AG04450 (cell line): ENCODE data around the gene ANKRD49. TPM values are rescaled to one million over a fixed set of nuclear protein-coding genes. Genes with fewer than 3 reads are reported as not detected.

Source experiments
- CTCF ChIA-PET: fragments of 300-600, 350-600 bp; formaldehyde crosslinking; extraction: SDS; loops from one replicate; lab custom pipeline; 2022; ENCODE audit warnings: antibody characterized with exemption, inconsistent platforms; lab: Charles Lee
- POLR2A ChIA-PET: fragments of 350-600 bp; formaldehyde crosslinking; extraction: SDS; loops from one replicate; lab custom pipeline; 2021; ENCODE audit warnings: antibody characterized with exemption, inconsistent platforms; lab: Yijun Ruan, JAX
- DNase-seq: peaks from one replicate; pipeline ENCODE4 v3.0.0-alpha.2; 2011; ENCODE audit warnings: low read depth, low spot score
- H3K27ac ChIP-seq: one replicate; pipeline ENCODE4 v1.5.1; 2012; ENCODE audit warnings: low read depth, low read length, control low read depth
- H3K27me3 ChIP-seq: one replicate; pipeline ENCODE4 v1.6.0; 2012; ENCODE audit warnings: low read length; ENCODE audit not compliant: control insufficient read depth, insufficient read depth
- H3K4me3 ChIP-seq: 2 replicates; pipeline ENCODE4 v1.5.1; 2011; ENCODE audit warnings: mild to moderate bottlenecking, low read depth, low read length, control low read depth
- H3K9me3 ChIP-seq: 2 replicates; pipeline ENCODE4 v1.5.1; 2012; ENCODE audit warnings: low read length; ENCODE audit not compliant: control insufficient read depth, insufficient read depth
- polyA plus RNA-seq: library from polyadenylated mRNA; depleted of rRNA; stranded (reverse); fragments of >200 nt; gene quantifications from 2 replicates; pipeline ENCODE4 v1.2.3, GENCODE V29; 2011
- TF ChIP-seq, protein P1 (sequence below): IDR thresholded peaks from 2 replicates; pipeline ENCODE4 v1.5.1; 2011; ENCODE audit warnings: low read depth, low read length, control low read depth, inconsistent platforms

Gene ANKRD49
- polyA plus RNA-seq, 1 experiment: 16.0 TPM

- ChIA-PET POLR2A (no interaction called here), CTCF (interaction anchor here (0.8 to 2.9 kb wide), 3 partner anchors 18 to 86 kb away, joined by 4 to 11 read pairs (median 5); no protein-coding TSS in a partner anchor)
- no peak overlapping the region for H3K27ac ChIP-seq
- TF ChIP-seq, protein P1, sequence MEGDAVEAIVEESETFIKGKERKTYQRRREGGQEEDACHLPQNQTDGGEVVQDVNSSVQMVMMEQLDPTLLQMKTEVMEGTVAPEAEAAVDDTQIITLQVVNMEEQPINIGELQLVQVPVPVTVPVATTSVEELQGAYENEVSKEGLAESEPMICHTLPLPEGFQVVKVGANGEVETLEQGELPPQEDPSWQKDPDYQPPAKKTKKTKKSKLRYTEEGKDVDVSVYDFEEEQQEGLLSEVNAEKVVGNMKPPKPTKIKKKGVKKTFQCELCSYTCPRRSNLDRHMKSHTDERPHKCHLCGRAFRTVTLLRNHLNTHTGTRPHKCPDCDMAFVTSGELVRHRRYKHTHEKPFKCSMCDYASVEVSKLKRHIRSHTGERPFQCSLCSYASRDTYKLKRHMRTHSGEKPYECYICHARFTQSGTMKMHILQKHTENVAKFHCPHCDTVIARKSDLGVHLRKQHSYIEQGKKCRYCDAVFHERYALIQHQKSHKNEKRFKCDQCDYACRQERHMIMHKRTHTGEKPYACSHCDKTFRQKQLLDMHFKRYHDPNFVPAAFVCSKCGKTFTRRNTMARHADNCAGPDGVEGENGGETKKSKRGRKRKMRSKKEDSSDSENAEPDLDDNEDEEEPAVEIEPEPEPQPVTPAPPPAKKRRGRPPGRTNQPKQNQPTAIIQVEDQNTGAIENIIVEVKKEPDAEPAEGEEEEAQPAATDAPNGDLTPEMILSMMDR: no peak
- DNase-seq: peak; percentile 44
- H3K4me3 ChIP-seq: no peak overlapping the region
- no peaks in the 10 kb centered on the region for H3K27me3 ChIP-seq
- H3K9me3 ChIP-seq: no peaks in the 10 kb centered on the region
These were observed 43.3 kb downstream of the ANKRD49 start for GRCh38 chr11:94537031-94537600.

DNA sequence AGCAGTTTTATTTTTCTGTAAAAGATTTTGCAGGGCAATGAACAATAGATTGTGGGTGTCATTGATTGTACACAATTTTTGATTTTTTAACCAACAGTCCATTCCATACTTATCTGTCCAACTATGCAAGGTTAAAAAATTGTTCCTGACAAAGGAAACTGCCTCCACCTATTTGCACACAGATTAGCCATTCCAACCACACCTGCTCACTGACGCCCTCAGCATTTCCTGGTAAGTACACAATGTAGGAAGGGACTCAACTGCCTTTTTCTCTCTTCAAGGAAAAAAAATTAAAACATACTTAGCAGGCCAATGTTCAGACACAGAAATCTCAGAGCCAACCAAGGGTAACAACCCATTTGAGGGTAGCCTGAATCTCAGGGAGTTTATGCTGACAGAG is 45.6 kb downstream of the ANKRD49 start:
- no peaks in the 10 kb centered on the region for H3K9me3 ChIP-seq
- POLR2A ChIA-PET: no interaction called here
- CTCF ChIA-PET: interaction anchor here (1.2 kb wide), 1 partner anchor 64 kb away, joined by 4 read pairs; no protein-coding TSS in a partner anchor

DNA sequence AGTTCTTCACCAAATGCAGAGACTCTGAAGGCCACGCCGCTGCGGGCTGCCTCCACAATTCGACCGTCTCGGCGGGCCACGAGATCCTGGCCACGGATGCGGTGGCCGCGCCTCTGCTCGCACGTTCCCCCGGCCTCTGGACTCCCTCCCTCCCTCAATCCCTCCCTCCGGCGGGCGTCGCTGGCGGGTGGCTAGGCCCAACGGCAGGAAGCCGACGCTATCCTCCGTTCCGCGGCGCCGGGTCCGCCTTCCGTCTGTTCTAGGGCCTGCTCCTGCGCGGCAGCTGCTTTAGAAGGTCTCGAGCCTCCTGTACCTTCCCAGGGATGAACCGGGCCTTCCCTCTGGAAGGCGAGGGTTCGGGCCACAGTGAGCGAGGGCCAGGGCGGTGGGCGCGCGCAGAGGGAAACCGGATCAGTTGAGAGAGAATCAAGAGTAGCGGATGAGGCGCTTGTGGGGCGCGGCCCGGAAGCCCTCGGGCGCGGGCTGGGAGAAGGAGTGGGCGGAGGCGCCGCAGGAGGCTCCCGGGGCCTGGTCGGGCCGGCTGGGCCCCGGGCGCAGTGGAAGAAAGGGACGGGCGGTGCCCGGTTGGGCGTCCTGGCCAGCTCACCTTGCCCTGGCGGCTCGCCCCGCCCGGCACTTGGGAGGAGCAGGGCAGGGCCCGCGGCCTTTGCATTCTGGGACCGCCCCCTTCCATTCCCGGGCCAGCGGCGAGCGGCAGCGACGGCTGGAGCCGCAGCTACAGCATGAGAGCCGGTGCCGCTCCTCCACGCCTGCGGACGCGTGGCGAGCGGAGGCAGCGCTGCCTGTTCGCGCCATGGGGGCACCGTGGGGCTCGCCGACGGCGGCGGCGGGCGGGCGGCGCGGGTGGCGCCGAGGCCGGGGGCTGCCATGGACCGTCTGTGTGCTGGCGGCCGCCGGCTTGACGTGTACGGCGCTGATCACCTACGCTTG is 50.2 kb downstream of the ANKRD49 start, which contains the start of gene FUT4:
TSS of gene FUT4 (plus strand) at position 227 of the 951 bp plus-strand sequence. CDS start at position 440, 213 bp downstream.
- DNase-seq: peak; percentile 29
- Histone ChIP-seq H3K4me3 (peak within 1 kb of the TSS; percentile 60), H3K27ac (peak within 1 kb of the TSS; percentile 91), H3K9me3 (peaks cover 8% of the 10 kb centered on the region; the same call in 1 of the 2 replicates), H3K27me3 (no peaks in the 10 kb centered on the region)
- TF ChIP-seq, protein P1: no peak
- CTCF ChIA-PET: interaction anchor here (0.6 to 1.3 kb wide), 2 partner anchors 24 to 39 kb away, joined by 3 to 6 read pairs; no protein-coding TSS in a partner anchor
- POLR2A ChIA-PET: interaction anchor here (1.0 kb wide), 1 partner anchor 18 kb away, joined by 4 read pairs; no protein-coding TSS in a partner anchor

More for the DNA sequence above, 45.6 kb downstream of the ANKRD49 start:
- DNase-seq: no peak
- Histone ChIP-seq H3K27me3 (no peaks in the 10 kb centered on the region), H3K27ac (no peak overlapping the region), H3K4me3 (no peak overlapping the region)
- TF ChIP-seq, protein P1: no peak

GRCh38 chr11:94544646-94545263 is 51.0 kb downstream of the ANKRD49 start:
- TF ChIP-seq, protein P1: no peak
- ChIA-PET CTCF (interaction anchor here (1.3 kb wide), 1 partner anchor 25 kb away, joined by 6 read pairs; no protein-coding TSS in a partner anchor), POLR2A (interaction anchor here (1.0 kb wide), 1 partner anchor 19 kb away, joined by 4 read pairs; no protein-coding TSS in a partner anchor)
- DNase-seq: no peak
- H3K9me3 ChIP-seq: peaks cover 8% of the 10 kb centered on the region; the same call in 1 of the 2 replicates
- no peak overlapping the region for H3K27ac ChIP-seq
- no peaks in the 10 kb centered on the region for H3K27me3 ChIP-seq
- H3K4me3 ChIP-seq: peak overlapping the region; percentile 60
